A204.1 (cell line): ENCODE data around the gene BGLAP.

Source experiments
- FAIRE-seq: peaks from 2 replicates; lab custom pipeline; 2012; peaks lifted over from hg19 to GRCh38; lab: Jason Lieb, UNC

BGLAP gene

GRCh38 chr1:156241926-156242325 is at the start of gene BGLAP:
BGLAP (plus strand) TSS chr1:156242184; CDS start chr1:156242232, 48 bp downstream.
- no peak for FAIRE-seq

- no peak for FAIRE-seq
Observed at GRCh38 chr1:156193208-156193487, 48.8 kb upstream of the BGLAP start.

GRCh38 chr1:156193488-156194299 is 48.3 kb upstream of the BGLAP start, which contains the start of gene SLC25A44:
SLC25A44 (plus strand) TSS chr1:156194104; CDS start chr1:156199848, 5,744 bp downstream.
- FAIRE-seq, result peak; percentile 99

- FAIRE-seq, result no peak
Observed at GRCh38 chr1:156194300-156194652, 47.7 kb upstream of the BGLAP start.

GRCh38 chr1:156195853-156196252 is 46.1 kb upstream of the BGLAP start:
- no peak for FAIRE-seq

- FAIRE-seq, result no peak
Observed at GRCh38 chr1:156196445-156196844, 45.5 kb upstream of the BGLAP start.

- no peak for FAIRE-seq
Observed at GRCh38 chr1:156198831-156199349, 43.1 kb upstream of the BGLAP start.

GRCh38 chr1:156200044-156200443 is 41.9 kb upstream of the BGLAP start:
- no peak for FAIRE-seq

GRCh38 chr1:156203331-156203730 is 38.7 kb upstream of the BGLAP start:
- no peak for FAIRE-seq

- FAIRE-seq, result no peak
Observed at GRCh38 chr1:156204686-156205085, 37.3 kb upstream of the BGLAP start.

- no peak for FAIRE-seq
Observed at GRCh38 chr1:156211243-156211642, 30.7 kb upstream of the BGLAP start.

- FAIRE-seq, result no peak
Observed at GRCh38 chr1:156212130-156212529, 29.9 kb upstream of the BGLAP start.

GRCh38 chr1:156212833-156213643 is 28.9 kb upstream of the BGLAP start, which contains the start of gene PMF1:
PMF1 (plus strand) TSS chr1:156213007; CDS start chr1:156213016, 9 bp downstream.
- FAIRE-seq, result no peak

- FAIRE-seq, result no peak
Observed at GRCh38 chr1:156213644-156213966, 28.4 kb upstream of the BGLAP start.

- FAIRE-seq, result no peak
Observed at GRCh38 chr1:156214024-156214748, 27.8 kb upstream of the BGLAP start.

GRCh38 chr1:156216361-156217086 is 25.5 kb upstream of the BGLAP start:
- FAIRE-seq, result peak; percentile 97

- FAIRE-seq, result no peak
Observed at GRCh38 chr1:156217871-156218270, 24.1 kb upstream of the BGLAP start.

- no peak for FAIRE-seq
Observed at GRCh38 chr1:156220226-156220625, 21.8 kb upstream of the BGLAP start.

GRCh38 chr1:156221986-156222692 is 19.8 kb upstream of the BGLAP start:
- FAIRE-seq, result no peak

- no peak for FAIRE-seq
Observed at GRCh38 chr1:156225677-156226014, 16.3 kb upstream of the BGLAP start.

- FAIRE-seq, result no peak
Observed at GRCh38 chr1:156226116-156226538, 15.9 kb upstream of the BGLAP start.
